ENCODE data around the gene ANXA4.

GRCh38 chr2:69805887-69806286, 64.0 kb downstream of the ANXA4 start:
- TF ChIP-seq NFE2L1 (CRISPR knock-in tag; IDR thresholded peaks at IDR 0.05), result no peak
- TF ChIP-seq EMX1 (CRISPR knock-in tag; IDR thresholded peaks at IDR 0.05), result no peak
- TF ChIP-seq ETV6 (CRISPR knock-in tag; IDR thresholded peaks at IDR 0.05), result no peak
- TF ChIP-seq FOXK1 (CRISPR knock-in tag; IDR thresholded peaks at IDR 0.05), result no peak
- no peak for TF ChIP-seq CREM (CRISPR knock-in tag; IDR thresholded peaks at IDR 0.05)
- no peak for TF ChIP-seq CTCF (IDR thresholded peaks at IDR 0.05)
- no peak for TF ChIP-seq ESRRA (CRISPR knock-in tag; IDR thresholded peaks at IDR 0.05; ENCODE audit: borderline replicate concordance)
- no peak for TF ChIP-seq E2F1 (CRISPR knock-in tag; IDR thresholded peaks at IDR 0.05)
- no peak for TF ChIP-seq USF2 (CRISPR knock-in tag; IDR thresholded peaks at IDR 0.05)
- TF ChIP-seq SMAD3 (CRISPR knock-in tag; IDR thresholded peaks at IDR 0.05; ENCODE audit: borderline replicate concordance), result no peak
- TF ChIP-seq NFYB (CRISPR knock-in tag; conservative IDR thresholded peaks at IDR 0.05; ENCODE audit: low read depth), result no peak
- TF ChIP-seq JUN (CRISPR knock-in tag; IDR thresholded peaks at IDR 0.05), result no peak
